Coronary artery (tissue), 2 donors: ENCODE measurements around the gene UCHL1.

Source experiments
- DNase-seq: peaks from one replicate; pipeline ENCODE4 v3.0.0-alpha.2; 2017; ENCODE audit warnings: low spot score
- H3K27ac ChIP-seq, 2 donors: fragments of 200-600 bp; sonication (generic); one replicate each; pipeline ENCODE4 v1.5.1; 2016 to 2019
- H3K4me3 ChIP-seq: fragments of 200-600 bp; sonication (generic); 2 replicates; pipeline ENCODE4 v1.5.1; 2016; ENCODE audit warnings: mild to moderate bottlenecking, moderate library complexity
- TF ChIP-seq, protein P1 (sequence below): fragments of 200-600 bp; sonication (generic); IDR thresholded peaks from one replicate; pipeline ENCODE4 v1.5.1; 2019; ENCODE audit warnings: antibody characterized with exemption

The UCHL1 gene

DNA sequence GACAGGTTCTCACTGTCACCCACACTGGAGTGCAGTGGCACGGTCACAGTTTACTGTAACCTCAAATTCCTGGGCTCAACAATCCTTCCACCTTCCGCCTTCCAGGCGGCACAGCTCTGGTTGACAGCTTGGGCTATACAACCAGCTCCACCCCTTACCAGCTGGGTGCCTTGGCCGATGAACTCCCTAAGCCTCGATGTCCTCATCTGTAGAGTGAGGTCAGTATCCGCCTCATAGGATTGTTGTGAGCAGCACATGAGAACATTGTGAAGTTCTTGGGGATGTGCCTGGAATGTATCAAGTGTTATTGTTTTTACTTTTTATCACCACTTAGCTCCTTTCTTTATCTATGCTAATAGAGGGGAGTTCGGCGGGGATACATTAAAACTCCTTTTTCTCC lies 23.3 kb downstream of the UCHL1 start:
- no peak for DNase-seq
- Histone ChIP-seq H3K27ac (no peak overlapping the region), H3K4me3 (no peak overlapping the region)
- TF ChIP-seq, protein P1, sequence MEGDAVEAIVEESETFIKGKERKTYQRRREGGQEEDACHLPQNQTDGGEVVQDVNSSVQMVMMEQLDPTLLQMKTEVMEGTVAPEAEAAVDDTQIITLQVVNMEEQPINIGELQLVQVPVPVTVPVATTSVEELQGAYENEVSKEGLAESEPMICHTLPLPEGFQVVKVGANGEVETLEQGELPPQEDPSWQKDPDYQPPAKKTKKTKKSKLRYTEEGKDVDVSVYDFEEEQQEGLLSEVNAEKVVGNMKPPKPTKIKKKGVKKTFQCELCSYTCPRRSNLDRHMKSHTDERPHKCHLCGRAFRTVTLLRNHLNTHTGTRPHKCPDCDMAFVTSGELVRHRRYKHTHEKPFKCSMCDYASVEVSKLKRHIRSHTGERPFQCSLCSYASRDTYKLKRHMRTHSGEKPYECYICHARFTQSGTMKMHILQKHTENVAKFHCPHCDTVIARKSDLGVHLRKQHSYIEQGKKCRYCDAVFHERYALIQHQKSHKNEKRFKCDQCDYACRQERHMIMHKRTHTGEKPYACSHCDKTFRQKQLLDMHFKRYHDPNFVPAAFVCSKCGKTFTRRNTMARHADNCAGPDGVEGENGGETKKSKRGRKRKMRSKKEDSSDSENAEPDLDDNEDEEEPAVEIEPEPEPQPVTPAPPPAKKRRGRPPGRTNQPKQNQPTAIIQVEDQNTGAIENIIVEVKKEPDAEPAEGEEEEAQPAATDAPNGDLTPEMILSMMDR: no peak

DNA sequence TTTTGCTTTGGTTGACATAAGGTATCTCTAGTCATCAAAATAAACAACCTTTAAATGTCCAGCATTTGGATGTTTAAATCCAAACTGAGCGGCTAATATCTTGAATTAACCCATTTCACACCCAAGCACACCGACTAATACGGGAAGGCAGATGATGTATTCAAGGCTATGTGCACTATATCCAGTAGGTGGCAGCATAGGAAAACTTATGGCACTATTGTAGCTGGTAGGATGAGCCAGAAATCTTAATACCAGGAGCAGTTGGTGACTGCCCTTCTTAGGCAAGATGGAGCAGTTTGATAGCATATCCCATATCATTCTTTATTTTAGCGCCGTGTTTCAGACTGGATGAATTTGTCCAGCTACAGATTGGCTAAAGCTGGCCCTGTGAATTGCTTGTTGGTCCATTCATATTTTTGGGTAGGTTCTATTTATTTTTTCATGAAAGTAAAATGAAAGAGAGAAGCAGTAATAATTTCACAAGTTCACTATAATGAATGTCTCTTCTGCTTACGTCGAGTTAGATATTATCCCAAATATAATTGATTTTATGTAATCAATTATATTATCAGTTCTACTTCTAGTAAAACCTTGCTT lies 24.4 kb downstream of the UCHL1 start:
- Histone ChIP-seq H3K27ac (no peak overlapping the region), H3K4me3 (no peak overlapping the region)
- DNase-seq: no peak
- TF ChIP-seq, protein P1: peak; percentile 70

DNA sequence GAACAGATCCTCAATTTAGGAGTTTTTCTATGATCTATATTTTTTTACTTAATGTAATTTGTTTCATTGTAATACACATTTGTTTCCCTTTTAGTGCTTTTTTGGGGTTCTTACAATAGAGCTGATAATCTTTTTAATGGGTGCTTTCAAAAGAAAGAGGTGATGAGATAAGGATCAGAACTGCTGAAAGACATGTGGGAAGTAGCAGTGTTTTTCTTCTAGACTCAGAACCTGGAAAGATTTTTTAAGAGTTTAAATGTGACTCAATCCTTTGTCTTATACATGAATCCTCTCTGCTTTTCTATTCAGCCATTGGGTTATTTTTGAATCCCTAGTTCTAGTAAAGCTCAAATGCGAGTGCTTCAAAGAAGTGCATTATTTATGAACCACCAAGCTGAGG lies 25.6 kb downstream of the UCHL1 start:
- H3K27ac ChIP-seq: no peak overlapping the region

DNA sequence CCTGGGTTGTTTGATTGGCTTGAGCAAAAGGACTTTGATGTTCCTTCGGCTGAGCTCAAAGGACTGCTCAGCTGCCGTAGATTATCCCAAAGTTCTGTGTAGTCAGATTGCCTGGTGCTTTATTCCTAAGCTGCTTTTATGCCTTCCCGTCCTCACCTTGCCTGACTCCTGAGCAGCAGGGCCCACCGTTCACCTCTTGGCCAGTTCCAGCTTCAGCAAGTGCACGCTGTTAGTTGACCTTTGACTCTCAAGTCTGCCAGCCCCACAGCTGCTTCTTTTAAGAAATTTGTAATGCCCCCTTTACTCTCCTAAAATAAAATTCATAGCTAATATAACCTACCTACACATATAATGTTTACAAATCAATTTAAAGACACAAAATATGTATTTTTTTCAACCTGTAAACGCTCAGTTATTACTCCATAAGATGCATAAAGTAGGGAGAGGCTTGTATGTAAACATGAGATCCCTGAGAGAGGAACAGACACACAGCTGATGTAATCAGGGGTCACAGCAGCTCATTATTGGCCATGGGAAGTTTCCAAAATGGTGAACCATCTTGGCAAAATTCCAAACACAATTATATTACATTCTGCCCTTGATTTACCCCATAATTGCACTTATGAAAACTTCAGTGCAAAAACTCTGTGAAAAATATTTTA lies 28.6 kb downstream of the UCHL1 start:
- TF ChIP-seq, protein P1: no peak
- DNase-seq: no peak
- Histone ChIP-seq H3K27ac (no peak overlapping the region), H3K4me3 (no peak overlapping the region)

More for the DNA sequence above, 25.6 kb downstream of the UCHL1 start:
- DNase-seq: no peak
- no peak overlapping the region for H3K4me3 ChIP-seq
- TF ChIP-seq, protein P1: no peak

- Histone ChIP-seq H3K27ac (no peak overlapping the region), H3K4me3 (no peak overlapping the region)
- DNase-seq: no peak
- TF ChIP-seq, protein P1: no peak
These were observed 29.1 kb downstream of the UCHL1 start for GRCh38 chr4:41285864-41286235.

DNA sequence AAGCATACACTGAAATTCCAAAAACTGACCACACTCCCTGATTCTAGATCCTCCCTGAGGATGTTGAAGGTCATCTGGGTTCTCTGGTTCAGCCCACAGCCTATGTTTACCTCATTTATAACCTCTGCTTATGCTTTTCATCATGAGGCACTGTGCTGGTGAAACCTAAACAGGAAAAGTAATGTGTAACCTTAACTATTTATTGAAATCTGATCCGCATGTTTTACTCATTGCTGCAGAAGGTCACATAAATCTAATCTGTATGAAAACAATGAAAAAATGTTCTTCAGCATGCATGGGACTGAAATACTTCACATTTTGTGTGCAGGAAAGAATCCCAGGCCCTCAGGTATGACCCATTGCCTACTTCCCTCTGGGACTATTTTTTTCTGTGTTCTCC lies 30.3 kb downstream of the UCHL1 start:
- TF ChIP-seq, protein P1: no peak
- no peak overlapping the region for H3K27ac ChIP-seq
- no peak overlapping the region for H3K4me3 ChIP-seq
- no peak for DNase-seq

- Histone ChIP-seq H3K4me3 (no peak overlapping the region), H3K27ac (no peak overlapping the region)
- no peak for DNase-seq
- TF ChIP-seq, protein P1: no peak
These were observed 31.1 kb downstream of the UCHL1 start for GRCh38 chr4:41287852-41288251.
